Vagina (tissue), 2 donors: ENCODE data around the gene TMEM135.
"Not testable (repeated sequence)": the region's sequence is repeated elsewhere in the genome, so short reads cannot be mapped to it uniquely, and the experiment has no call there.

Source experiments
- CTCF ChIP-seq, 3 experiments: fragments of 450-650 bp in 2 of 3; fragments of 200-600 bp in 1 of 3; sonication (generic) in 1 of 3; IDR thresholded peaks; one replicate each; pipeline ENCODE4 v1.5.1; 2017 to 2019; ENCODE audit warnings: antibody characterized with exemption in 3 of 3, mild to moderate bottlenecking in 2 of 3, moderate library complexity in 2 of 3
- POLR2A ChIP-seq, 2 donors: fragments of 450-650 bp; IDR thresholded peaks; one replicate each; pipeline ENCODE4 v1.6.1; 2017; ENCODE audit warnings: antibody characterized with exemption in 2 of 2, mild to moderate bottlenecking in 2 of 2, moderate library complexity in 2 of 2
- POLR2AphosphoS5 ChIP-seq, 2 donors: sonication (generic); formaldehyde crosslinking; IDR thresholded peaks; one replicate each; pipeline ENCODE4 v1.9.0; 2017; ENCODE audit warnings: antibody characterized with exemption in 2 of 2, mild to moderate bottlenecking in 2 of 2, low read depth in 1 of 2; ENCODE audit not compliant: insufficient read depth in 1 of 2

- TF ChIP-seq POLR2A (IDR thresholded peaks at IDR 0.05); CTCF (IDR thresholded peaks at IDR 0.05); POLR2AphosphoS5 (IDR thresholded peaks at IDR 0.05; ENCODE audit: insufficient read depth in 1 of 2, low read depth in 1 of 2): not testable (repeated sequence)
These were observed 247.9 kb downstream of the TMEM135 start for GRCh38 chr11:87285674-87286073.
